WTC11 (cell line): ENCODE results near the gene CAMK2G. TPM values are rescaled to one million over a fixed set of nuclear protein-coding genes. Genes with fewer than 3 reads are reported as not detected.

Experiments used
- ATAC-seq: fragments of 200-7000 bp; cut with Tn5 transposase; 2 replicates; pipeline ENCODE4 v1.10.0; 2021; ENCODE audit warnings: mild to moderate bottlenecking, moderate library complexity
- CTCF ChIA-PET: fragments of 300-600 bp; sonication (Branson Sonifier 250); formaldehyde crosslinking; loops from one replicate; lab custom pipeline; 2021; ENCODE audit warnings: antibody characterized with exemption; lab: Charles Lee
- POLR2A ChIA-PET: fragments of 350-600 bp; sonication (Branson Sonifier 250); formaldehyde crosslinking; loops from one replicate; lab custom pipeline; 2021; ENCODE audit warnings: antibody characterized with exemption; lab: Charles Lee
- DNase-seq: peaks from one replicate; pipeline ENCODE4 v3.0.0; 2021; ENCODE audit warnings: low spot score
- H3K27ac Mint-ChIP-seq: 2 replicates; pipeline ENCODE4 v1.8.0; 2021; ENCODE audit warnings: mixed read lengths
- H3K27me3 Mint-ChIP-seq: 2 replicates; pipeline ENCODE4 v1.8.0; 2021; ENCODE audit warnings: low read depth, mild to moderate bottlenecking, moderate library complexity, mixed read lengths
- H3K36me3 Mint-ChIP-seq: 2 replicates; pipeline ENCODE4 v1.8.0; 2021; ENCODE audit warnings: mixed read lengths
- H3K4me1 Mint-ChIP-seq: 2 replicates; pipeline ENCODE4 v1.8.0; 2022; ENCODE audit warnings: mixed read lengths
- H3K4me3 Mint-ChIP-seq: 2 replicates; pipeline ENCODE4 v1.8.0; 2021; ENCODE audit warnings: mild to moderate bottlenecking, moderate library complexity, mixed read lengths
- H3K9me3 Mint-ChIP-seq: 2 replicates; pipeline ENCODE4 v1.8.0; 2021; ENCODE audit warnings: mixed read lengths
- AFF4 ChIP-seq: sonication (generic); formaldehyde crosslinking; IDR thresholded peaks from 2 replicates; pipeline ENCODE4 v1.8.1; 2023; ENCODE audit warnings: mild to moderate bottlenecking, missing genetic modification reagents, borderline replicate concordance
- AR ChIP-seq: fragments of 250-450 bp; sonication (Bioruptor Pico); IDR thresholded peaks from 2 replicates; pipeline ENCODE4 v1.9.0; 2021; ENCODE audit warnings: mild to moderate bottlenecking
- ATF3 ChIP-seq: sonication (generic); formaldehyde crosslinking; conservative IDR thresholded peaks from 2 replicates; pipeline ENCODE4 v1.8.1; 2022; ENCODE audit warnings: mild to moderate bottlenecking, missing genetic modification reagents
- ATF6 ChIP-seq: sonication (generic); formaldehyde crosslinking; IDR thresholded peaks from 2 replicates; pipeline ENCODE4 v1.8.1; 2023; ENCODE audit warnings: mild to moderate bottlenecking, missing genetic modification reagents
- E2F1 ChIP-seq: sonication (generic); formaldehyde crosslinking; IDR thresholded peaks from 2 replicates; pipeline ENCODE4 v1.8.0; 2022; ENCODE audit warnings: mild to moderate bottlenecking, missing genetic modification reagents
- FOXP1 ChIP-seq: sonication (generic); formaldehyde crosslinking; IDR thresholded peaks from 2 replicates; pipeline ENCODE4 v1.8.0; 2022; ENCODE audit warnings: missing genetic modification reagents, mild to moderate bottlenecking, moderate library complexity, borderline replicate concordance
- GABPB1 ChIP-seq: sonication (generic); formaldehyde crosslinking; IDR thresholded peaks from 2 replicates; pipeline ENCODE4 v1.8.1; 2023; ENCODE audit warnings: mild to moderate bottlenecking, missing genetic modification reagents
- MLX ChIP-seq: sonication (generic); formaldehyde crosslinking; IDR thresholded peaks from 2 replicates; pipeline ENCODE4 v1.8.1; 2023; ENCODE audit warnings: mild to moderate bottlenecking, missing genetic modification reagents, moderate library complexity
- NFE2L1 ChIP-seq: sonication (generic); formaldehyde crosslinking; IDR thresholded peaks from 2 replicates; pipeline ENCODE4 v1.8.1; 2023; ENCODE audit warnings: missing genetic modification reagents
- PRDM15 ChIP-seq: sonication (generic); formaldehyde crosslinking; IDR thresholded peaks from 2 replicates; pipeline ENCODE4 v1.8.0; 2022; ENCODE audit warnings: missing genetic modification reagents
- STAT6 ChIP-seq: sonication (generic); formaldehyde crosslinking; conservative IDR thresholded peaks from 2 replicates; pipeline ENCODE4 v1.8.1; 2023; ENCODE audit warnings: mild to moderate bottlenecking, low read depth, missing genetic modification reagents, moderate library complexity
- ZNF416 ChIP-seq: fragments of 250-450 bp; sonication (Bioruptor Pico); IDR thresholded peaks from 2 replicates; pipeline ENCODE4 v1.9.0; 2021; ENCODE audit warnings: mild to moderate bottlenecking, inconsistent platforms
- total RNA-seq: library from RNA; stranded (reverse); gene quantifications from 3 replicates; pipeline ENCODE4 v1.2.3, GENCODE V29; 2021

The CAMK2G gene
- total RNA-seq, 1 experiment from 2014 or later, result 34.9 TPM

GRCh38 chr10:73816917-73817729 lies 57.2 kb downstream of the CAMK2G start:
- Mint-ChIP-seq H3K36me3 (peaks cover 11% of the 10 kb centered on the region; the same call in 1 of the 2 replicates), H3K9me3 (no peaks in the 10 kb centered on the region), H3K4me3 (no peak overlapping the region), H3K27me3 (no peaks in the 10 kb centered on the region), H3K27ac (0 out of 2 replicates have a peak overlapping the region, but pooled peaks have one; percentile 15), H3K4me1 (peaks cover 6% of the 10 kb centered on the region)
- DNase-seq (no peak), ATAC-seq (no peak)
- POLR2A ChIA-PET, result no interaction called here
- TF ChIP-seq FOXP1, result no peak
- CTCF ChIA-PET, result interaction anchor here (0.7 to 3.0 kb wide), 2 partner anchors 49 to 63 kb away, joined by 3 to 22 read pairs; no protein-coding TSS in a partner anchor

GRCh38 chr10:73815719-73816030 lies 58.7 kb downstream of the CAMK2G start:
- no peaks in the 10 kb centered on the region for H3K9me3 Mint-ChIP-seq
- H3K4me3 Mint-ChIP-seq, result no peak overlapping the region
- no peak for DNase-seq
- no peak for ATAC-seq
- ChIA-PET POLR2A (no interaction called here), CTCF (interaction anchor here (0.6 to 4.0 kb wide), 3 partner anchors 11 to 64 kb away, joined by 3 to 15 read pairs (median 4); no protein-coding TSS in a partner anchor)
- H3K36me3 Mint-ChIP-seq, result peaks cover 11% of the 10 kb centered on the region; the same call in 1 of the 2 replicates
- H3K27ac Mint-ChIP-seq, result no peak overlapping the region; the same call in 1 of the 2 replicates
- no peaks in the 10 kb centered on the region for H3K27me3 Mint-ChIP-seq
- H3K4me1 Mint-ChIP-seq, result peaks cover 6% of the 10 kb centered on the region
- TF ChIP-seq NFE2L1 (CRISPR knock-in tag), result no peak
- TF ChIP-seq AFF4 (CRISPR knock-in tag), result no peak
- TF ChIP-seq ZNF416 (CRISPR knock-in tag), result no peak
- TF ChIP-seq STAT6 (CRISPR knock-in tag), result no peak
- TF ChIP-seq PRDM15, result no peak
- TF ChIP-seq ATF6 (CRISPR knock-in tag), result no peak
- no peak for TF ChIP-seq GABPB1 (CRISPR knock-in tag)
- no peak for TF ChIP-seq MLX (CRISPR knock-in tag)
- TF ChIP-seq E2F1 (CRISPR knock-in tag), result no peak
- no peak for TF ChIP-seq AR (CRISPR knock-in tag)
- no peak for TF ChIP-seq ATF3 (CRISPR knock-in tag)
